Left cardiac atrium (tissue), 4 donors: ENCODE data around the gene PSMB2. TPM values are rescaled to one million over a fixed set of nuclear protein-coding genes. Genes with fewer than 3 reads are reported as not detected.

Experiments used
- ATAC-seq, 2 donors: fragments of 200-7000 bp; cut with Tn5 transposase; one replicate each; pipeline ENCODE4 v1.9.1; 2020; ENCODE audit warnings: mild to moderate bottlenecking in 2 of 2, moderate library complexity in 2 of 2
- DNase-seq: peaks from one replicate; pipeline ENCODE4 v3.0.0-alpha.2; 2020
- intact Hi-C, 2 donors: fragments of 100-400 bp; cut with DNase I; formaldehyde crosslinking; loops; one replicate each; pipeline versions ENCODE4 v1.14.1 to v1.15.1; 2022 to 2023
- total RNA-seq, 2 donors: library from RNA; stranded (reverse); fragmentation: NEBNext Ultra II Directional; extraction: Animal tissue kit (Norgen Biotek cat#: 25700); gene quantifications; one replicate each; pipeline ENCODE4 v1.2.1, GENCODE V29; 2021
- donor health status: DM: no; HTN: yes; CAD: no.
- donor health status: DM: no; HTN: yes; CAD: no; lungs with severe emphysema.
- donor health status: DM: yes; HTN: yes; CAD: no.
- donor health status: Dilated cardiomyopathy.

PSMB2 gene
- total RNA-seq, 2 donors from 2014 or later, result 35.0 to 36.4 TPM

DNA sequence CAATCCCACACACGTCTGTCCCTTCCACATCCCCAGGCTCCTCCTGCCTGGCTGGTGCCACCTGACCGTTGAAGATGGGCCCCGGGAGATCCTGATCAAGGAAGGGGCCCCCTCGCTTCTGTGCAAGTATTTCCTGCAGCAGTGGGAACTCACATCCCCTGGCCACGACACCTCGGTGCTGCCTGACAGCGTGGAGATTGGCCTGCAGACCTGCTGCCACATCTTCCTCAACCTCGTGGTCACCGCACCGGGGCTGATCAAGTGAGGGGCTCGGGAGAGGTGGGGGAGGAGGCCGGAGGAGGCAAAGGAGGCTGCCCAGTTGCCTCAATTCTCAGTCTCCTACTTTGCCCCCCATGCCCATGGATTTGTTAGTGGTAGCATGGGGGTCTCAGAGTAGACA, 78.2 kb downstream of the PSMB2 start:
- intact Hi-C loops, result loop anchor here (5.0 kb wide), 1 partner anchor 111 kb away; no protein-coding TSS in a partner anchor
- ATAC-seq (no peak), DNase-seq (no peak)

- ATAC-seq (no peak), DNase-seq (no peak)
- intact Hi-C loops, result loop anchor here (5.0 kb wide), 1 partner anchor 110 kb away; no protein-coding TSS in a partner anchor
Measured at GRCh38 chr1:35561972-35562680, 79.2 kb downstream of the PSMB2 start.

DNA sequence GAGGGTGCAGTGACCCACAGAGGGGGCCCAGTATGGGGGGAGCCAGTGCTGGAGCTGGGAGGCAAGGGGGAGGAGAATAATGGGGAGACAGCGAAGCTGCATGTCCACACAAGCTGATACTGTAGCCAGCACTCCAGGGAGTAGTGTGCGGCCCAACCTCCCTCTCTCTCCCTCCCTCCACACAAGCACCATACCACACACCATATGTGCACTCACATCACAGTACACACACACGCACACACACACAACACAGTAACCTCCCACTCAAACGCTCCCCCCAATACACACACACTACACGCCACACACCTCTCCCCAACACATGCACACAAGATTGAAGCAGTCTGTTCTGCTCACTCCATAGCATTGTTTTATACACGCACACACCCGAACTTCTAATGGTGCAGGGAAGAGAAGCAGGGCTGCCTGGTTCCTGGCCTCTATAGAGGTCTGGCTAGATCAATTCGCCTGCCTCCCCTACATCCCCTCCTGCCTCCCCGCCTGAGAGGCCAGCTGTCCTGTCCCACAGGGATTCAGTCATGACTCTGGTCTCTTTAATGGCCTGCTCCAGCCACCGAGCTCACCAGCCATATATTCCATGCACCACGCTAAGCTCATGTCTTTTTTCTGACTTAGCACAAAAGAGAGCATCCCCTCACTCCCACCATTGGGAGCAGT, 79.9 kb downstream of the PSMB2 start:
- DNase-seq, result no peak
- no peak for ATAC-seq
- intact Hi-C loops, result loop anchor here (5.0 kb wide), 1 partner anchor 109 kb away; no protein-coding TSS in a partner anchor

GRCh38 chr1:35560256-35561225, 80.8 kb downstream of the PSMB2 start:
- peak; percentile 71 for DNase-seq
- intact Hi-C loops, result loop anchor here (5.0 kb wide), 1 partner anchor 108 kb away; no protein-coding TSS in a partner anchor
- ATAC-seq, result peak; percentile 3 to 24

DNA sequence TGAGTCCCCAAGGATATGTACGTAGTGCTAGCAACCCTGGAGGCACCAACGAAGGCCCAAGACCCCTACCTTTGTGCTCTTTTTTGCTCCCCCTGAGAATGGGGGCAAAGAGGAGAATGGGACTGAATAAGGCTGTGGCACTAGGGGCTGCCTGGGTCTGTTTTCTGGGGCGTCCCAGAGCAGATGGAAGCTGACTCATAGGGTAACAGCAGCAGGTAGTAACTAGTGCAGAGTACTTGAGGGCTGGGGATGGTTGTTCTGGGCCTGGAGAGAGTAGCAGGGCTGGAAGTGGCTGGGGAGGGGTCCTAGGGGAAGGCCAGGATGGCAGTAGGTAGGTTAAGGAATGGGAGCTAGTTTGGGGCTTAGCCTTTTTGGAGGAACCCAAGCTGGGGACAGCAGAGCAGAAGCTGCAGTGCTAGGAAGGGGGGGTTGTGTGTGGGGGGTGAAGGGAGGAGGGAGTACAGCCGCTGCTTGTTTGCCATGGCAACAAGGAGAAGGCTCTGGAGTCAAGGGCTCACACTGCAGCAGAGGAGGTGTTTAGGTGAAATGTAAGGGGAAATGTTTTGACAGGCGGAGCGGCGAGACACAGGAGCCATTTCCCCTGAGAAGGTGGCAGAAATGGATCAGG, 81.9 kb downstream of the PSMB2 start:
- DNase-seq (no peak), ATAC-seq (no peak)
- intact Hi-C loops, result no loop called here

GRCh38 chr1:35558374-35559316, 82.7 kb downstream of the PSMB2 start:
- intact Hi-C loops, result no loop called here
- ATAC-seq, result peak in 1 of 2 donors; percentile 4
- DNase-seq, result no peak

DNA sequence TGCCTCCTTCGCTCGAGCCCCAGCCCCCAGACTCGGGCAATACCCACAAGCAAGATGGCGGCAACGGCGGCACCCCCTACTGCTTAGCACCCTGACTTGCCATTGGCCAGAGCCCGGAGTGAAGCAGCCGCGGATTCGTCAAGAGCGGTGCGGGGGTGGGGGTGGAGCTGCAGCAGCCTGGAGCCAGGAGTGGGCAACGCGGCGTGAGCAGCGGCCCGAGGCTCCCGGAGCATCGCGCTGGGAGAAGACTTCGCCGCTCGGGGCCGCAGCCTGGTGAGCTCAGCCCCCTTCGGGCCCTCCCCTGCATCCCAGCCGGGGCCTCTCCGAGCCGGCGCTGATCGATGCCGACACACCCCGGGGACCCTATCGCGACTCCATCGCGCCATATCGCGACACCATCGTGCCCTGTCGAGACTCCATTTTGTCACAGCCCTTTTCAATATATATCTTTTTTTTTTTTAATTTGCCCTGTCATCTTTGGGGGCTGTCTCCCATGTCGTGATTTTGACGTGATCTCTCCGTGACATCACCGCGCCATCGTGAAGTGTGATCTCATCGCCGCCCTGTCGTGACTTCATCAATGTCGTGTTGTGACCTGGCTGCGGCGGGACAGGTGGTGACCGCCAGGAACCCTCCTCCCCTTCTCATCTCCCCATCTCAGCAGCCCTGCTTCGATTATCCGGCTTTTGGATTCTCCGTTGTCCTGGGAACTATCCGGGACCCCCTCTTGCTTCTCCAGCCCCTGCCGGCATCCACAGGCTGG, 83.5 kb downstream of the PSMB2 start, which contains the start of gene NCDN:
TSS of gene NCDN (plus strand) at position 189 of the 763 bp plus-strand sequence. CDS start at position 581, 392 bp downstream.
- intact Hi-C loops, result no loop called here
- ATAC-seq, result peak; percentile 96 to 97
- DNase-seq, result peak; percentile 98

- ATAC-seq, result peak; percentile 88 to 92
- DNase-seq, result peak; percentile 91
- intact Hi-C loops, result no loop called here
Measured at GRCh38 chr1:35557118-35557610, 84.2 kb downstream of the PSMB2 start, which contains the start of gene KIAA0319L. Gene KIAA0319L, minus strand, starts transcription at chr1:35557403. Its CDS starts 2,912 bp downstream, at chr1:35554491.

- no peak for DNase-seq
- no peak for ATAC-seq
- intact Hi-C loops, result no loop called here
Measured at GRCh38 chr1:35556484-35557117, 84.7 kb downstream of the PSMB2 start.

- intact Hi-C loops, result no loop called here
- ATAC-seq (no peak), DNase-seq (no peak)
Measured at GRCh38 chr1:35555601-35556477, 85.5 kb downstream of the PSMB2 start.

GRCh38 chr1:35555212-35555584, 86.1 kb downstream of the PSMB2 start:
- intact Hi-C loops, result no loop called here
- DNase-seq, result no peak

GRCh38 chr1:35554266-35555211, 86.8 kb downstream of the PSMB2 start:
- DNase-seq (no peak), ATAC-seq (no peak)
- intact Hi-C loops, result no loop called here

More at GRCh38 chr1:35555212-35555584, 86.1 kb downstream of the PSMB2 start:
- ATAC-seq, result no peak

- intact Hi-C loops, result no loop called here
- DNase-seq (no peak), ATAC-seq (no peak)
Measured at GRCh38 chr1:35553851-35554250, 87.5 kb downstream of the PSMB2 start.
